Activated CD8-positive, alpha-beta memory T cell treated with anti-CD3 and anti-CD28 coated beads for 36 hours (primary cell): ENCODE results near the gene CHAT. TPM values are rescaled to one million over a fixed set of nuclear protein-coding genes. Genes with fewer than 3 reads are reported as not detected.

Experiments used
- CTCF ChIA-PET: fragments of 350-600 bp; sonication (Branson Sonifier 250); formaldehyde crosslinking; loops from one replicate; lab custom pipeline; 2021; ENCODE audit warnings: antibody characterized with exemption; lab: Charles Lee
- POLR2A ChIA-PET: fragments of 350-600 bp; sonication (Branson Sonifier 250); formaldehyde crosslinking; loops from one replicate; lab custom pipeline; 2021; ENCODE audit warnings: antibody characterized with exemption; lab: Charles Lee
- total RNA-seq, 2 experiments: library from RNA; stranded (reverse); gene quantifications; one replicate each; pipeline ENCODE4 v1.2.3, GENCODE V29; 2021

CHAT gene
- total RNA-seq, 2 experiments from 2014 or later = not detected

GRCh38 chr10:49622426-49623425, 8.9 kb downstream of the CHAT start:
- ChIA-PET POLR2A (no interaction called here), CTCF (no interaction called here)

DNA sequence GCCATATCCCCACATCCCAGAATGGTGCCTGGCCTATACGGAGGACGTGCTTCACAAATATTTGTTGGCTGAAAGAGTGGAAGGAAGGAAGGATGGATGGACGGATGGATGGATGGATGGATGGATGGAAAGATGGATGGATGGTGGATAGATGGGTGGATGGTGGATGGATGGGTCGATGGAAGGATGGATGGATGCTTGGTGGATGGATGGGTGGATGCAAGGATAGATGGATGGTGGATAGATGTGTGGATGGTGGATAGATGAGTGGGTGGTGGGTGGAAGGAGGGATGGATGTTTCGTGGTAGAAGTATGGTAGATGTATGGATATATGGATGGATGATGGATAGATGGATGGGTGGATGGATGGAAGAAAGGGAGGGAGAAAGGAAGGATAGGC, 10.8 kb downstream of the CHAT start:
- ChIA-PET CTCF (no interaction called here), POLR2A (no interaction called here)

GRCh38 chr10:49625411-49625810, 11.6 kb downstream of the CHAT start:
- ChIA-PET POLR2A (no interaction called here), CTCF (no interaction called here)

GRCh38 chr10:49627038-49627437, 13.2 kb downstream of the CHAT start:
- ChIA-PET POLR2A (no interaction called here), CTCF (no interaction called here)

- ChIA-PET CTCF (no interaction called here), POLR2A (no interaction called here)
Observed at GRCh38 chr10:49627644-49628247, 13.9 kb downstream of the CHAT start.

DNA sequence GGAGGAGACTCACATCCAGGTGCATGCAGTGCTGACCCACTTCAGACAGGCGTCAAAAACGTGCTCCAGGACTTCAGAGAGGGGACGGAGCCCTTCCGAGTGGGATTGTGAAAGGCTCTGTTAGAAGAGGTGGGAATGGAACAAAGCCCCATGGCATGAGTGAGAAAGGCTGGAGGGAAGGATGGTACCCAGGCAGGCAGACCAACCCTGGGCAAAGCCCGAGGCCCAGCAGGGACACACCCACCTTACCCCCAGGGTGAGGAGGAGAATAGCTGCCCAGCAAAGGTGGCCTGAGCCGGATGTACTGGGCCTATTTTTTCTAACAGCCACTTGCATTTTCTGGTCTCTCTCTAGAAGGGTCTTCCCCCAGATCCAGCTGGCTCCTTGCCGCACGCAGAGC, 14.8 kb downstream of the CHAT start:
- ChIA-PET CTCF (no interaction called here), POLR2A (no interaction called here)

- ChIA-PET POLR2A (no interaction called here), CTCF (no interaction called here)
Observed at GRCh38 chr10:49629431-49629881, 15.6 kb downstream of the CHAT start.

- CTCF ChIA-PET = no interaction called here
- POLR2A ChIA-PET = no interaction called here
Observed at GRCh38 chr10:49631975-49632374, 18.1 kb downstream of the CHAT start.

GRCh38 chr10:49632406-49633317, 18.8 kb downstream of the CHAT start:
- ChIA-PET CTCF (no interaction called here), POLR2A (no interaction called here)

DNA sequence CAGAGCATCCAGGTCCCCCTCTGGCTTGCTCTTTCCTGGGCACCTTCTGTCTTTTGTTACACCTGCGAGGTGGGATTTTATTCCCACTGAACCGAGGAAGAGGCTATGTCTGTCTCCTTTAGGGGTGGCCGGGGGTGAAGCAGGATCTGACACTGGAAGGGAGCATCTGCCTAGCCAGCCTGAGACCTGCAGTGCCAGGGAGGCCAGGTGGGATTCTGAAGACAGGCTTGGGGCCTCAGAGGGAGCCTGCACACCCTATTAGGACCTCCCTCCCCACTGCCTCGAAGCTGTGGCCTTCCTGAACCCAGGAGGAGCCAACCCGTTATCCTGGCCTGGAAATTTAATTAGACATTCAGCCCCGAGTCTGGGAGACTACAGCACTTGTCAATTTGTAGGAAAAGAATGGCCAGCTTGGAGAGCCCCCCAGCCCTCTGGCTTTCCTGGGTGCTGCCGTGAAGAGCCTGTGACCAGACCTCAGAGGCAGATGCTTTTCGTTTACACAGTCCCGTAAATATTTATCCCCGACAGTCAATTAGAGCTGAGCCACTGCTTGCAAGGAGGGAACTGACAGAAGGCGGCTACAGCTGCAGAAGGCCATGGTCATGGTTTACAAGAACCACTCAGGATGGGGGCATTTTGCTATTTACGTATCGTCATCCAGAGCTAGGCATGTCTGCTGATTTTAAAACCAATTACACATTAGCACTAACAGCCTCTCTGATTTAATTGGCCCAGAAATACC, 19.7 kb downstream of the CHAT start:
- ChIA-PET POLR2A (no interaction called here), CTCF (no interaction called here)

DNA sequence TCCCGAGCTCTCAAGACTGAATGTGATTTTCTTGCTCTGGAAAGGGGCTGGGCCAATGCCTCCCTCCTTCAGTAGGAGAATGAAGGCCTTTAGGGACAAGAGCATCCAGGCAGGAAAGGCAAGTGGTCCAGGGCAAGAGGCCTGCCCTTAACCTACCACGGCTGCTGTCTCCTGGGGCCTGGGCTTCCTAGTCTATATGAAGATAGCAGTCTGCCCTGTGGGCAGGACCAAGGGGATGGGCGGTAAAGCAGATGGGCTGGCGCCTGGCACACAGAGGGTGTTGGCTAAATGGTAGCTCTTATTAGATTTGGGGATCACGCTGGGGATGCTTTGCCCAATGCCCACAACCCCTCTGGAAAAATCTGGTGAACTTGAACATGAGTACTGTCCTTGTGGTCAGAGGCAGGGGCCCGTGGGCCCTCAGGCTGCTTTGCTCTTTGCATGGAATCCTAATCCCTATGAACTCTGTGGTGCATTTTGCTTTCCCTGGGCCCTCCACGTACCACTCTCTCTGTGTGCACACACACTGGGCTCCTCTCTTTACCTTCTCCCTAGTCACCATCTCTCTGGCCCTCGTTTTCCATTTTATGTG, 20.3 kb downstream of the CHAT start:
- ChIA-PET POLR2A (no interaction called here), CTCF (no interaction called here)

- POLR2A ChIA-PET = no interaction called here
- CTCF ChIA-PET = no interaction called here
Observed at GRCh38 chr10:49642311-49642710, 28.5 kb downstream of the CHAT start.

- ChIA-PET CTCF (no interaction called here), POLR2A (no interaction called here)
Observed at GRCh38 chr10:49643241-49644034, 29.6 kb downstream of the CHAT start.

- POLR2A ChIA-PET = no interaction called here
- CTCF ChIA-PET = no interaction called here
Observed at GRCh38 chr10:49644035-49644646, 30.3 kb downstream of the CHAT start.

GRCh38 chr10:49645417-49645816, 31.6 kb downstream of the CHAT start:
- CTCF ChIA-PET = no interaction called here

DNA sequence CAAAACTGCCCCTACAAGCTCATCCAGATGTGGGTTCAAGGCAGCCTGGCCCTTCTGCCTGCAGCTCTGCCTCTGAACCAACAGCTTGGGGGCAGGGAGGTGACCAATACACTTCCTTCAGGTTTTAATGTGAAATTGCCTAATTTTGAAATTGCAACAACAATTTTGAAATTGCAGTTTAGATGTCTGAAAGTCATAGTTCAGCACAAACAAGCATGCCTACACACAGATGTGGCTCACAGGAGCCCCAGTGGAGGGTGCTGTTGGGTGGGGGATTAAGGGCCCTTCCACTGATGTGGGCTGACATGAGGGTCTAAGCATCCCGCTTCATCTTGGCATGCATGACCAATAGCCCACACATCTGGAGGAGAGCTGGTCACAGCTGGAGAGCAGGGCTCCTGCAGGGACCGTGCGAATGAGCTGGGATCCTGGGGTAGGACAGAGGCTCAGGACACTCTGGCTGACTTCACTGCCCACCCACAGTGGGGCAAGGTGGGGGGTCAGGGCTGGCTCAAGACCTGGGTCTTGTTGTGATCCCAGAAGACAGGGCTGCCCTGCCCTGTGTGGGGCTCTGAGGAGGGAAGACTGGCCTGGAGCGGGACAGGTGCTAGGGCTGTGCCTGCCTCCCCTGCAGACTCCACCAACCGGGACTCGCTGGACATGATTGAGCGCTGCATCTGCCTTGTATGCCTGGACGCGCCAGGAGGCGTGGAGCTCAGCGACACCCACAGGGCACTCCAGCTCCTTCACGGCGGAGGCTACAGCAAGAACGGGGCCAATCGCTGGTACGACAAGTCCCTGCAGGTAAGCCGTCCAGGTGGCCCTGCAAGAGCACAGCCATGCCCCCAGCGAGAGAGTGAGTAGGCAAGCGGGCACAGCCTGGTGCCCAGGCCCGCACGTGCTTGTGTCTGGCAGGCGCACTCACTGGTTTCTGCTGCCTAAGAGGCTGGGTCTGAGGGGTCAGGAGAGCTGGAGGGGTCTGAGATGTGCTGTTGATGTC, 32.3 kb downstream of the CHAT start:
- ChIA-PET CTCF (no interaction called here), POLR2A (no interaction called here)

More at GRCh38 chr10:49645417-49645816, 31.6 kb downstream of the CHAT start:
- POLR2A ChIA-PET = no interaction called here
